ENCODE results near the gene ITGAL. TPM values are rescaled to one million over a fixed set of nuclear protein-coding genes. Genes with fewer than 3 reads are reported as not detected.

The ITGAL gene
- total and polyA plus RNA-seq, 2 donors (not counting 3 experiments of a cell fraction or from before 2014, with no cell fraction given), result not detected

GRCh38 chr16:30491744-30492308 is 19.3 kb downstream of the ITGAL start:
- Histone ChIP-seq H3K4me2 (ENCODE audit: insufficient read depth, low read length) (peak overlapping the region; percentile 31), H3K9me1 (replicated peaks; ENCODE audit: control insufficient read depth, extremely low read depth, insufficient read depth, low read length) (no peaks in the 10 kb centered on the region), H3K9me3 (replicated peaks; ENCODE audit: control insufficient read depth, insufficient read depth, low read length) (no peaks in the 10 kb centered on the region), H3K4me1 (ENCODE audit: control insufficient read depth, extremely low read depth, insufficient read depth, low read length) (peaks cover 9% of the 10 kb centered on the region), H3K4me3 (replicated peaks in 1 of 3; ENCODE audit: insufficient read depth in 1 of 3, low read depth in 1 of 3, low read length in 3 of 3) (no peak overlapping the region), H3K27ac (ENCODE audit: insufficient read depth, low read depth, low read length) (no peak overlapping the region), H3K9ac (replicated peaks; ENCODE audit: extremely low read depth, insufficient read depth, low read length) (no peak overlapping the region), H3K36me3 (ENCODE audit: control insufficient read depth in 2 of 2, extremely low read depth in 1 of 2, insufficient read depth in 2 of 2, low read length in 2 of 2) (no peaks in the 10 kb centered on the region), H3K27me3 (ENCODE audit: control insufficient read depth in 2 of 2, insufficient read depth in 2 of 2, low read length in 2 of 2) (no peaks in the 10 kb centered on the region), H4K20me1 (replicated peaks; ENCODE audit: control insufficient read depth, extremely low read depth, insufficient read depth, low read length) (no peaks in the 10 kb centered on the region), H3K79me2 (ENCODE audit: control insufficient read depth, insufficient read depth, low read length) (no peaks in the 10 kb centered on the region), H2AFZ (ENCODE audit: low read depth, low read length) (no peak overlapping the region)
- ChIA-PET POLR2A (no interaction called here), CTCF (interaction anchor here (0.9 to 1.3 kb wide), 5 partner anchors 13 to 106 kb away, joined by 3 to 7 read pairs (median 4); no protein-coding TSS in a partner anchor)
- DNase-seq (ENCODE audit: low read depth, low spot score) (peak; percentile 74), FAIRE-seq (peak; percentile 95)
- peak; percentile 57 for TF ChIP-seq GATA2 (IDR thresholded peaks at IDR 0.05; ENCODE audit: insufficient read depth, insufficient read length, low read depth, low read length)
- no peak for TF ChIP-seq POLR2A (IDR thresholded peaks at IDR 0.05; ENCODE audit: low read depth, low read length)
- no peak for TF ChIP-seq CTCF (IDR thresholded peaks at IDR 0.05; ENCODE audit: extremely low read depth in 1 of 2, insufficient read depth in 1 of 2, low read depth in 1 of 2, low read length in 2 of 2)
- TF ChIP-seq FOS (IDR thresholded peaks at IDR 0.05; ENCODE audit: borderline replicate concordance, insufficient read depth, low read length), result peak; percentile 89
- peak; percentile 81 for TF ChIP-seq JUN (IDR thresholded peaks at IDR 0.05; ENCODE audit: borderline replicate concordance, insufficient read depth, insufficient read length, low read depth)
- TF ChIP-seq MAX (IDR thresholded peaks at IDR 0.05; ENCODE audit: insufficient read depth, insufficient read length), result peak; percentile 6
- TF ChIP-seq POLR2AphosphoS5 (IDR thresholded peaks at IDR 0.05; ENCODE audit: insufficient read depth, low read depth, low read length), result peak; percentile 45
- no peak for TF ChIP-seq EZH2 (IDR thresholded peaks at IDR 0.05; ENCODE audit: borderline replicate concordance, low read depth, low read length, severe bottlenecking)
- TF ChIP-seq MYC (IDR thresholded peaks at IDR 0.05; ENCODE audit: low read depth, low read length), result no peak
- intact Hi-C loops (cut with micrococcal nuclease), result loop anchor here (5.0 kb wide), 1 partner anchor 45 kb away; the partner anchor contains the start of gene SEPHS2
- dilution Hi-C loops (cut with MboI; ENCODE audit: extremely low pct_ligation_motif_present, low sequenced_read_pairs), result no loop called here
- no TSS peak for BruUV-seq (replicated peaks)

Measured in endothelial cell of umbilical vein (primary cell).